ENCODE results near the gene MFNG. TPM values are rescaled to one million over a fixed set of nuclear protein-coding genes. Genes with fewer than 3 reads are reported as not detected.

MFNG gene
- total RNA-seq, 1 experiment from 2014 or later: 4.5 TPM

DNA sequence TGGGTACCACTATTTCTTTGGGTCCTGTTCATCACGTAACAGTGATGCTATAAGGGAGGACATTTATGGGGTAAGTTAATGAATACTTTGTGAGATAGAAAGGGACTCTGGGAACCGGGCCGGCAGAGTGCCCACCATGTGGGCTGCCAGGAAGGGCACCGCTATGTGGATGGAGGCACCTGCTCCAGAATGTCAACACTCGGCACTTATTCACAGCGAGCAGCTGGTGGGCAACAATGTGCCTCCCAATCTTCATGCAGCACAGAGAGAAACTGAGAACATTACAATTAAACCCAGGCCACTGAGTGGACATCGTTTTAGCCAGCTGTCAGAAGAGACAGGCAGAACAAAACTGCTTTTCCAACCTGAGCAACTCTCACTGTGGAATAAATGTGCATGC lies 43.1 kb downstream of the MFNG start:
- POLR2A ChIA-PET: interaction anchor here (0.8 to 1.3 kb wide), 8 partner anchors 8 to 125 kb away, joined by 3 to 7 read pairs (median 4); no protein-coding TSS in a partner anchor
- intact Hi-C loops (cut with micrococcal nuclease): no loop called here
- Histone ChIP-seq H3K9me3 (ENCODE audit: control insufficient read depth in 1 of 2, insufficient read depth in 1 of 2, low read depth in 1 of 2, low read length in 2 of 2) (peaks cover 0 to 14% of the 10 kb centered on the region in 2 experiments; a peak in 1 of 4 replicates), H3K79me2 (ENCODE audit: insufficient read depth, low read length) (no peaks in the 10 kb centered on the region), H3K36me3 (ENCODE audit: control insufficient read depth in 1 of 2, insufficient read depth in 2 of 2, low read length in 2 of 2) (no peaks in the 10 kb centered on the region), H2AFZ (ENCODE audit: low read depth, low read length, poor library complexity, severe bottlenecking) (no peak overlapping the region), H3K4me2 (ENCODE audit: low read length) (peak overlapping the region; percentile 74), H4K20me1 (ENCODE audit: insufficient read depth) (no peaks in the 10 kb centered on the region), H3K27me3 (ENCODE audit: insufficient read depth, low read length) (no peaks in the 10 kb centered on the region), H3K9me2 (ENCODE audit: insufficient read depth) (no peaks in the 10 kb centered on the region), H3K9ac (ENCODE audit: low read length) (peak overlapping the region; percentile 32), H3K4me1 (ENCODE audit: control insufficient read depth in 1 of 2, insufficient read depth in 2 of 2, low read length in 2 of 2) (peaks cover 31 to 57% of the 10 kb centered on the region in 2 experiments), H3K4me3 (replicated peaks in 1 of 2; ENCODE audit: low read depth in 1 of 2, low read length in 2 of 2) (peak overlapping the region; percentile 46 to 48), H3K27ac (ENCODE audit: low read depth, low read length) (peak overlapping the region; percentile 17)
- RAD21 ChIA-PET (ENCODE audit: low non-redundant PET in 1 of 2, low total read pairs in 2 of 2, uncharacterized antibody in 2 of 2, unreplicated experiment in 2 of 2): interaction anchor here in 1 of 2 experiments (0.5 kb wide), 1 partner anchor 18 kb away, joined by 3 read pairs; no protein-coding TSS in a partner anchor
- no TSS peak for BruUV-seq (replicated peaks)
- no peak for DNase-seq (ENCODE audit: low read depth, low spot score)
- TF ChIP-seq, protein P1, sequence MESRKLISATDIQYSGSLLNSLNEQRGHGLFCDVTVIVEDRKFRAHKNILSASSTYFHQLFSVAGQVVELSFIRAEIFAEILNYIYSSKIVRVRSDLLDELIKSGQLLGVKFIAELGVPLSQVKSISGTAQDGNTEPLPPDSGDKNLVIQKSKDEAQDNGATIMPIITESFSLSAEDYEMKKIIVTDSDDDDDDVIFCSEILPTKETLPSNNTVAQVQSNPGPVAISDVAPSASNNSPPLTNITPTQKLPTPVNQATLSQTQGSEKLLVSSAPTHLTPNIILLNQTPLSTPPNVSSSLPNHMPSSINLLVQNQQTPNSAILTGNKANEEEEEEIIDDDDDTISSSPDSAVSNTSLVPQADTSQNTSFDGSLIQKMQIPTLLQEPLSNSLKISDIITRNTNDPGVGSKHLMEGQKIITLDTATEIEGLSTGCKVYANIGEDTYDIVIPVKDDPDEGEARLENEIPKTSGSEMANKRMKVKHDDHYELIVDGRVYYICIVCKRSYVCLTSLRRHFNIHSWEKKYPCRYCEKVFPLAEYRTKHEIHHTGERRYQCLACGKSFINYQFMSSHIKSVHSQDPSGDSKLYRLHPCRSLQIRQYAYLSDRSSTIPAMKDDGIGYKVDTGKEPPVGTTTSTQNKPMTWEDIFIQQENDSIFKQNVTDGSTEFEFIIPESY (IDR thresholded peaks at IDR 0.05; ENCODE audit: extremely low read depth, insufficient replicate concordance, low read length): no peak
- no peak for TF ChIP-seq YY1 (IDR thresholded peaks at IDR 0.05; ENCODE audit: extremely low read depth, insufficient replicate concordance, low read depth, low read length)
- TF ChIP-seq, protein P2, sequence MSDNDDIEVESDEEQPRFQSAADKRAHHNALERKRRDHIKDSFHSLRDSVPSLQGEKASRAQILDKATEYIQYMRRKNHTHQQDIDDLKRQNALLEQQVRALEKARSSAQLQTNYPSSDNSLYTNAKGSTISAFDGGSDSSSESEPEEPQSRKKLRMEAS (IDR thresholded peaks at IDR 0.05): no peak
- TF ChIP-seq POLR2AphosphoS5 (IDR thresholded peaks at IDR 0.05; ENCODE audit: low read depth, low read length): no peak
- TF ChIP-seq POLR2A (IDR thresholded peaks at IDR 0.05; ENCODE audit: borderline replicate concordance, extremely low read depth, insufficient read depth, insufficient read length): no peak
- TF ChIP-seq ELF1 (IDR thresholded peaks at IDR 0.05; ENCODE audit: borderline replicate concordance, low read depth): no peak
- TF ChIP-seq, protein P3, sequence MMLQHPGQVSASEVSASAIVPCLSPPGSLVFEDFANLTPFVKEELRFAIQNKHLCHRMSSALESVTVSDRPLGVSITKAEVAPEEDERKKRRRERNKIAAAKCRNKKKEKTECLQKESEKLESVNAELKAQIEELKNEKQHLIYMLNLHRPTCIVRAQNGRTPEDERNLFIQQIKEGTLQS (IDR thresholded peaks at IDR 0.05): no peak
- TF ChIP-seq, protein P4, sequence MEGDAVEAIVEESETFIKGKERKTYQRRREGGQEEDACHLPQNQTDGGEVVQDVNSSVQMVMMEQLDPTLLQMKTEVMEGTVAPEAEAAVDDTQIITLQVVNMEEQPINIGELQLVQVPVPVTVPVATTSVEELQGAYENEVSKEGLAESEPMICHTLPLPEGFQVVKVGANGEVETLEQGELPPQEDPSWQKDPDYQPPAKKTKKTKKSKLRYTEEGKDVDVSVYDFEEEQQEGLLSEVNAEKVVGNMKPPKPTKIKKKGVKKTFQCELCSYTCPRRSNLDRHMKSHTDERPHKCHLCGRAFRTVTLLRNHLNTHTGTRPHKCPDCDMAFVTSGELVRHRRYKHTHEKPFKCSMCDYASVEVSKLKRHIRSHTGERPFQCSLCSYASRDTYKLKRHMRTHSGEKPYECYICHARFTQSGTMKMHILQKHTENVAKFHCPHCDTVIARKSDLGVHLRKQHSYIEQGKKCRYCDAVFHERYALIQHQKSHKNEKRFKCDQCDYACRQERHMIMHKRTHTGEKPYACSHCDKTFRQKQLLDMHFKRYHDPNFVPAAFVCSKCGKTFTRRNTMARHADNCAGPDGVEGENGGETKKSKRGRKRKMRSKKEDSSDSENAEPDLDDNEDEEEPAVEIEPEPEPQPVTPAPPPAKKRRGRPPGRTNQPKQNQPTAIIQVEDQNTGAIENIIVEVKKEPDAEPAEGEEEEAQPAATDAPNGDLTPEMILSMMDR (IDR thresholded peaks at IDR 0.05 in 2 of 3, conservative IDR thresholded peaks at IDR 0.05 in 1 of 3; ENCODE audit: borderline replicate concordance in 1 of 3, insufficient read depth in 1 of 3, low read depth in 2 of 3, low read length in 2 of 3): no peak
- TF ChIP-seq, protein P5, sequence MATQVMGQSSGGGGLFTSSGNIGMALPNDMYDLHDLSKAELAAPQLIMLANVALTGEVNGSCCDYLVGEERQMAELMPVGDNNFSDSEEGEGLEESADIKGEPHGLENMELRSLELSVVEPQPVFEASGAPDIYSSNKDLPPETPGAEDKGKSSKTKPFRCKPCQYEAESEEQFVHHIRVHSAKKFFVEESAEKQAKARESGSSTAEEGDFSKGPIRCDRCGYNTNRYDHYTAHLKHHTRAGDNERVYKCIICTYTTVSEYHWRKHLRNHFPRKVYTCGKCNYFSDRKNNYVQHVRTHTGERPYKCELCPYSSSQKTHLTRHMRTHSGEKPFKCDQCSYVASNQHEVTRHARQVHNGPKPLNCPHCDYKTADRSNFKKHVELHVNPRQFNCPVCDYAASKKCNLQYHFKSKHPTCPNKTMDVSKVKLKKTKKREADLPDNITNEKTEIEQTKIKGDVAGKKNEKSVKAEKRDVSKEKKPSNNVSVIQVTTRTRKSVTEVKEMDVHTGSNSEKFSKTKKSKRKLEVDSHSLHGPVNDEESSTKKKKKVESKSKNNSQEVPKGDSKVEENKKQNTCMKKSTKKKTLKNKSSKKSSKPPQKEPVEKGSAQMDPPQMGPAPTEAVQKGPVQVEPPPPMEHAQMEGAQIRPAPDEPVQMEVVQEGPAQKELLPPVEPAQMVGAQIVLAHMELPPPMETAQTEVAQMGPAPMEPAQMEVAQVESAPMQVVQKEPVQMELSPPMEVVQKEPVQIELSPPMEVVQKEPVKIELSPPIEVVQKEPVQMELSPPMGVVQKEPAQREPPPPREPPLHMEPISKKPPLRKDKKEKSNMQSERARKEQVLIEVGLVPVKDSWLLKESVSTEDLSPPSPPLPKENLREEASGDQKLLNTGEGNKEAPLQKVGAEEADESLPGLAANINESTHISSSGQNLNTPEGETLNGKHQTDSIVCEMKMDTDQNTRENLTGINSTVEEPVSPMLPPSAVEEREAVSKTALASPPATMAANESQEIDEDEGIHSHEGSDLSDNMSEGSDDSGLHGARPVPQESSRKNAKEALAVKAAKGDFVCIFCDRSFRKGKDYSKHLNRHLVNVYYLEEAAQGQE (IDR thresholded peaks at IDR 0.05; ENCODE audit: low read depth): no peak
- TF ChIP-seq JUND (IDR thresholded peaks at IDR 0.05): no peak
- no peak for TF ChIP-seq TCF7L2 (IDR thresholded peaks at IDR 0.05; ENCODE audit: borderline replicate concordance, extremely low read depth, insufficient read depth, insufficient read length)
- CTCF ChIA-PET: interaction anchor here (1.6 to 2.8 kb wide), 2 partner anchors 14 to 126 kb away, joined by 8 to 10 read pairs; no protein-coding TSS in a partner anchor
- ATAC-seq: no peak

All from HCT116 (cell line).